CD14-positive monocyte (primary cell): ENCODE data around the gene STX1A. TPM values are rescaled to one million over a fixed set of nuclear protein-coding genes. Genes with fewer than 3 reads are reported as not detected.

ENCODE experiments used
- DNase-seq, 3 donors: peaks; one replicate each; pipeline ENCODE4 v3.0.0-alpha.2; 2011 to 2022
- H2AFZ ChIP-seq: 2 replicates; pipeline ENCODE4 v1.6.0; 2012; ENCODE audit warnings: mild to moderate bottlenecking, low read depth, low read length, inconsistent platforms; ENCODE audit not compliant: insufficient read depth, poor library complexity, severe bottlenecking
- H3K27ac ChIP-seq, 2 donors: 1 replicate in 1 of 2; 2 replicates in 1 of 2; pipeline ENCODE4 v1.5.1; 2012 to 2013; ENCODE audit warnings: low read length in 2 of 2, control low read depth in 1 of 2, inconsistent platforms in 1 of 2, low read depth in 1 of 2, mild to moderate bottlenecking in 1 of 2
- H3K27me3 ChIP-seq, 2 donors: one replicate each; pipeline versions ENCODE4 v1.6.0 to v1.6.1; 2011 to 2013; ENCODE audit warnings: low read length in 2 of 2; ENCODE audit not compliant: control insufficient read depth in 2 of 2, insufficient read depth in 2 of 2
- H3K36me3 ChIP-seq, 2 donors: replicated peaks in 1 of 2; 1 replicate in 1 of 2; 2 replicates in 1 of 2; pipeline versions ENCODE4 v1.5.1 to v1.6.1; 2012 to 2013; ENCODE audit warnings: low read length in 2 of 2, control low read depth in 1 of 2, inconsistent platforms in 1 of 2, mild to moderate bottlenecking in 1 of 2; ENCODE audit not compliant: insufficient read depth in 2 of 2, control insufficient read depth in 1 of 2
- H3K4me1 ChIP-seq, 2 donors: 1 replicate in 1 of 2; 2 replicates in 1 of 2; pipeline versions ENCODE4 v1.5.1 to v1.6.1; 2012 to 2013; ENCODE audit warnings: low read length in 2 of 2, control low read depth in 1 of 2, inconsistent platforms in 1 of 2, mild to moderate bottlenecking in 1 of 2, moderate library complexity in 1 of 2; ENCODE audit not compliant: insufficient read depth in 2 of 2, control insufficient read depth in 1 of 2
- H3K4me2 ChIP-seq: replicated peaks from 2 replicates; pipeline ENCODE3; 2012; ENCODE audit warnings: low read length, moderate library complexity, mild to moderate bottlenecking; ENCODE audit not compliant: poor library complexity, severe bottlenecking; ENCODE audit errors: extremely low read depth
- H3K4me3 ChIP-seq, 3 experiments: fragments of 200-600 bp in 1 of 3; sonication (generic) in 1 of 3; replicated peaks in 1 of 3; 1 replicate in 2 of 3; 2 replicates in 1 of 3; pipeline ENCODE4 v1.5.1; 2011 to 2013; ENCODE audit warnings: low read length in 3 of 3, mild to moderate bottlenecking in 3 of 3, control low read depth in 2 of 3, low read depth in 2 of 3, inconsistent platforms in 1 of 3, moderate library complexity in 1 of 3
- H3K79me2 ChIP-seq: 2 replicates; pipeline ENCODE4 v1.6.0; 2012; ENCODE audit warnings: mild to moderate bottlenecking, control low read depth, inconsistent platforms, low read length, moderate library complexity; ENCODE audit not compliant: insufficient read depth
- H3K9ac ChIP-seq: 2 replicates; pipeline ENCODE4 v1.6.0; 2017; ENCODE audit warnings: low read length, mild to moderate bottlenecking; ENCODE audit not compliant: insufficient read depth, poor library complexity, severe bottlenecking
- H3K9me3 ChIP-seq, 2 donors: replicated peaks in 1 of 2; 1 replicate in 1 of 2; 2 replicates in 1 of 2; pipeline versions ENCODE4 v1.5.1 to v1.6.1; 2012 to 2013; ENCODE audit warnings: low read length in 2 of 2, control low read depth in 1 of 2; ENCODE audit not compliant: control insufficient read depth in 1 of 2, insufficient read depth in 1 of 2
- H4K20me1 ChIP-seq: 2 replicates; pipeline ENCODE4 v1.6.0; 2012; ENCODE audit warnings: mild to moderate bottlenecking, low read length, control low read depth, moderate library complexity; ENCODE audit not compliant: insufficient read depth
- H3K27ac Mint-ChIP-seq, 7 donors: one replicate each; pipeline ENCODE4 v1.8.0; 2020; ENCODE audit warnings: mild to moderate bottlenecking in 7 of 7, mixed read lengths in 7 of 7, moderate library complexity in 6 of 7, inconsistent platforms in 2 of 7
- H3K27me3 Mint-ChIP-seq, 3 donors: one replicate each; pipeline ENCODE4 v1.8.0; 2021 to 2022; ENCODE audit warnings: low read depth in 3 of 3, mild to moderate bottlenecking in 3 of 3, mixed read lengths in 3 of 3, moderate library complexity in 3 of 3, inconsistent platforms in 1 of 3
- H3K36me3 Mint-ChIP-seq, 2 donors: one replicate each; pipeline ENCODE4 v1.8.0; 2020; ENCODE audit warnings: mixed read lengths in 2 of 2, inconsistent platforms in 1 of 2, mild to moderate bottlenecking in 1 of 2
- H3K4me1 Mint-ChIP-seq: one replicate; pipeline ENCODE4 v1.8.0; 2020; ENCODE audit warnings: mild to moderate bottlenecking, mixed read lengths
- H3K4me3 Mint-ChIP-seq, 2 donors: one replicate each; pipeline ENCODE4 v1.8.0; 2020; ENCODE audit warnings: mild to moderate bottlenecking in 2 of 2, mixed read lengths in 2 of 2, moderate library complexity in 1 of 2
- H3K9me3 Mint-ChIP-seq, 7 donors: one replicate each; pipeline ENCODE4 v1.8.0; 2020 to 2022; ENCODE audit warnings: mixed read lengths in 7 of 7, mild to moderate bottlenecking in 6 of 7, moderate library complexity in 6 of 7, inconsistent platforms in 2 of 7
- CTCF ChIP-seq: fragments of 200-600 bp; IDR thresholded peaks from one replicate; pipeline ENCODE4 v1.8.0; 2022; ENCODE audit warnings: antibody characterized with exemption, mild to moderate bottlenecking
- WGBS: methylation state at CpG from one replicate; pipeline ENCODE4 v1.1.5; 2013; ENCODE audit warnings: missing lambda C conversion rate; ENCODE audit not compliant: insufficient coverage; 5-methylcytosine and 5-hydroxymethylcytosine counted together
- intact Hi-C, 2 donors: fragments of 100-400 bp; cut with micrococcal nuclease; formaldehyde crosslinking; loops; one replicate each; pipeline versions ENCODE4 v1.15.0 to v1.15.1; 2023
- polyA plus RNA-seq, 3 donors: library from polyadenylated mRNA; depleted of rRNA in 1 of 3; unstranded in 2 of 3; stranded (reverse) in 1 of 3; fragments of 300-500 nt in 2 of 3; fragments of >200 nt in 1 of 3; fragmentation: Illumina TruSeq in 2 of 3; gene quantifications; 1 replicate in 2 of 3; 2 replicates in 1 of 3; pipeline ENCODE4 v1.2.3, GENCODE V29; 2012 to 2021

STX1A gene
- polyA plus RNA-seq, 3 donors = 0.27 to 2.7 (median 0.37) TPM

GRCh38 chr7:73690646-73691045 lies 28.8 kb downstream of the STX1A start:
- Mint-ChIP-seq H3K27me3 (peaks cover 0 to 3% (median 0%) of the 10 kb centered on the region in 3 donors), H3K36me3 (peaks cover 82 to 92% of the 10 kb centered on the region in 2 donors), H3K9me3 (peaks cover 0 to 2% (median 0%) of the 10 kb centered on the region in 7 donors), H3K4me3 (no peak overlapping the region), H3K4me1 (peaks cover 9% of the 10 kb centered on the region), H3K27ac (no peak overlapping the region)
- peaks cover 0 to 5% of the 10 kb centered on the region in 2 donors for H3K4me1 ChIP-seq
- H3K4me2 ChIP-seq = no peak overlapping the region
- H3K27ac ChIP-seq = no peak overlapping the region
- WGBS = 88% methylated on average over 5 of the region's 7 CpGs
- peaks cover under 1% of the 10 kb centered on the region for H3K79me2 ChIP-seq
- no peak overlapping the region for H3K9ac ChIP-seq
- H4K20me1 ChIP-seq = peaks cover 15% of the 10 kb centered on the region
- intact Hi-C loops = no loop called here
- H2AFZ ChIP-seq = no peak overlapping the region
- peaks cover 63 to 96% of the 10 kb centered on the region in 2 donors for H3K36me3 ChIP-seq
- no peaks in the 10 kb centered on the region for H3K27me3 ChIP-seq
- no peak for DNase-seq
- no peak for TF ChIP-seq CTCF
- no peaks in the 10 kb centered on the region for H3K9me3 ChIP-seq
- H3K4me3 ChIP-seq = no peak overlapping the region

- Mint-ChIP-seq H3K4me1 (peaks cover 12% of the 10 kb centered on the region), H3K36me3 (peaks cover 61 to 73% of the 10 kb centered on the region in 2 donors), H3K27me3 (peaks cover 0 to 1% (median 0%) of the 10 kb centered on the region in 3 donors), H3K27ac (peak overlapping the region in 1 of 7 donors; percentile 16), H3K9me3 (peaks cover 0 to 2% (median 0%) of the 10 kb centered on the region in 7 donors), H3K4me3 (no peak overlapping the region)
- no peak for TF ChIP-seq CTCF
- Histone ChIP-seq H3K79me2 (peaks cover 23% of the 10 kb centered on the region), H2AFZ (no peak overlapping the region), H3K4me2 (no peak overlapping the region), H4K20me1 (peaks cover 18% of the 10 kb centered on the region), H3K27ac (no peak overlapping the region), H3K36me3 (peaks cover 43 to 74% of the 10 kb centered on the region in 2 donors), H3K27me3 (no peaks in the 10 kb centered on the region), H3K9ac (no peak overlapping the region), H3K4me3 (no peak overlapping the region), H3K4me1 (peaks cover 9 to 12% of the 10 kb centered on the region in 2 donors), H3K9me3 (no peaks in the 10 kb centered on the region)
- intact Hi-C loops = loop anchor here in 1 of 2 donors (5.0 to 10.0 kb wide), 2 partner anchors 39 to 763 kb away; partner anchors contain the start of gene POM121
- 100% methylated on average over 1 of the region's 8 CpGs for WGBS
- DNase-seq = no peak
These were observed 31.2 kb downstream of the STX1A start for GRCh38 chr7:73688288-73688687.
